Measurements from ENCODE around the gene C1S.

Gene C1S

GRCh38 chr12:7015555-7016370 lies 44.8 kb upstream of the C1S start (continued):
- peak; percentile 92 for TF ChIP-seq ZNF362 (tag by site-specific recombination; IDR thresholded peaks at IDR 0.05)
- no peak for TF ChIP-seq ZFP3 (tag by site-specific recombination; IDR thresholded peaks at IDR 0.05; ENCODE audit: low read depth)
- peak; percentile 86 for TF ChIP-seq ZBTB17 (tag by site-specific recombination; IDR thresholded peaks at IDR 0.05)
- TF ChIP-seq ZNF324 (tag by site-specific recombination; IDR thresholded peaks at IDR 0.05), result peak; percentile 48; the same call in 1 of the 2 replicates
- peak; percentile 90 for TF ChIP-seq BCL11A (tag by site-specific recombination; IDR thresholded peaks at IDR 0.05; ENCODE audit: low read depth)
- no peak for TF ChIP-seq ZNF530 (tag by site-specific recombination; IDR thresholded peaks at IDR 0.05; ENCODE audit: low read depth)
- peak; percentile 57 for TF ChIP-seq GLIS1 (tag by site-specific recombination; IDR thresholded peaks at IDR 0.05)
- TF ChIP-seq ZNF354C (tag by site-specific recombination; IDR thresholded peaks at IDR 0.05; ENCODE audit: borderline replicate concordance, low read depth), result 0 out of 2 replicates have a peak, but pooled peaks have one; percentile 42
- TF ChIP-seq ZNF645 (tag by site-specific recombination; IDR thresholded peaks at IDR 0.05), result no peak
- peak; percentile 90 for TF ChIP-seq FEZF1 (tag by site-specific recombination; IDR thresholded peaks at IDR 0.05)
- TF ChIP-seq ZNF843 (tag by site-specific recombination; IDR thresholded peaks at IDR 0.05), result peak; percentile 81
- peak; percentile 44 for TF ChIP-seq PATZ1 (tag by site-specific recombination; IDR thresholded peaks at IDR 0.05)
- TF ChIP-seq ZBTB48 (tag by site-specific recombination; IDR thresholded peaks at IDR 0.05), result peak; percentile 61
- TF ChIP-seq ZNF692 (tag by site-specific recombination; IDR thresholded peaks at IDR 0.05), result peak; percentile 52; the same call in 1 of the 2 replicates
- peak; percentile 54 for TF ChIP-seq KLF8 (tag by site-specific recombination; IDR thresholded peaks at IDR 0.05)
- TF ChIP-seq ZNF513 (tag by site-specific recombination; IDR thresholded peaks at IDR 0.05), result peak; percentile 19; the same call in 1 of the 2 replicates
- no peak for TF ChIP-seq ZBTB10 (tag by site-specific recombination; IDR thresholded peaks at IDR 0.05)
- TF ChIP-seq ZNF24 (tag by site-specific recombination; IDR thresholded peaks at IDR 0.05), result peak; percentile 81
- 0 out of 2 replicates have a peak, but pooled peaks have one; percentile 44 for TF ChIP-seq GLI2 (tag by site-specific recombination; IDR thresholded peaks at IDR 0.05; ENCODE audit: borderline replicate concordance, low read depth)
- no peak for TF ChIP-seq ZNF433 (tag by site-specific recombination; IDR thresholded peaks at IDR 0.05; ENCODE audit: low read depth)
- peak; percentile 80 for TF ChIP-seq IKZF3 (tag by site-specific recombination; IDR thresholded peaks at IDR 0.05)
- peak; percentile 90 for TF ChIP-seq INSM2 (tag by site-specific recombination; IDR thresholded peaks at IDR 0.05)
- TF ChIP-seq ZBTB44 (tag by site-specific recombination; IDR thresholded peaks at IDR 0.05), result peak; percentile 78
- 0 out of 2 replicates have a peak, but pooled peaks have one; percentile 32 for TF ChIP-seq ZNF501 (tag by site-specific recombination; IDR thresholded peaks at IDR 0.05)
- peak; percentile 48; the same call in 1 of the 2 replicates for TF ChIP-seq ZNF366 (tag by site-specific recombination; conservative IDR thresholded peaks at IDR 0.05)

All from HEK293 (cell line).